Vagina (tissue), 2 donors: ENCODE measurements around the gene FNBP1L. TPM values are rescaled to one million over a fixed set of nuclear protein-coding genes. Genes with fewer than 3 reads are reported as not detected.
"Not testable (repeated sequence)": the region's sequence is repeated elsewhere in the genome, so short reads cannot be mapped to it uniquely, and the experiment has no call there.

Experiments used
- DNase-seq, 2 donors: peaks; one replicate each; pipeline ENCODE4 v3.0.0-alpha.2; 2017; ENCODE audit errors: extremely low spot score in 2 of 2
- H3K27ac ChIP-seq: fragments of 200-600 bp; sonication (generic); one replicate; pipeline ENCODE4 v1.5.1; 2019
- H3K27me3 ChIP-seq: fragments of 200-600 bp; sonication (generic); one replicate; pipeline ENCODE4 v1.5.1; 2019
- H3K36me3 ChIP-seq, 2 donors: fragments of 200-600 bp; sonication (generic); one replicate each; pipeline ENCODE4 v1.5.1; 2017 to 2019
- H3K4me1 ChIP-seq: fragments of 200-600 bp; sonication (generic); one replicate; pipeline ENCODE4 v1.5.1; 2019
- H3K4me3 ChIP-seq, 2 donors: fragments of 200-600 bp; sonication (generic); 1 replicate in 1 of 2; 2 replicates in 1 of 2; pipeline ENCODE4 v1.5.1; 2016 to 2019
- H3K9me3 ChIP-seq: fragments of 200-600 bp; sonication (generic); one replicate; pipeline ENCODE4 v1.5.1; 2019
- CTCF ChIP-seq, 3 experiments: fragments of 450-650 bp in 2 of 3; fragments of 200-600 bp in 1 of 3; sonication (generic) in 1 of 3; IDR thresholded peaks; one replicate each; pipeline ENCODE4 v1.5.1; 2017 to 2019; ENCODE audit warnings: antibody characterized with exemption in 3 of 3, mild to moderate bottlenecking in 2 of 3, moderate library complexity in 2 of 3
- POLR2A ChIP-seq, 2 donors: fragments of 450-650 bp; IDR thresholded peaks; one replicate each; pipeline ENCODE4 v1.6.1; 2017; ENCODE audit warnings: antibody characterized with exemption in 2 of 2, mild to moderate bottlenecking in 2 of 2, moderate library complexity in 2 of 2
- POLR2AphosphoS5 ChIP-seq, 2 donors: sonication (generic); formaldehyde crosslinking; IDR thresholded peaks; one replicate each; pipeline ENCODE4 v1.9.0; 2017; ENCODE audit warnings: antibody characterized with exemption in 2 of 2, mild to moderate bottlenecking in 2 of 2, low read depth in 1 of 2; ENCODE audit not compliant: insufficient read depth in 1 of 2
- intact Hi-C: fragments of 100-400 bp; cut with DNase I; formaldehyde crosslinking; loops from one replicate; pipeline ENCODE4 v1.15.1; 2023
- total RNA-seq: library from RNA; depleted of rRNA; stranded (reverse); fragments of >200 nt; gene quantifications from one replicate; pipeline ENCODE4 v1.2.3, GENCODE V29; 2016

FNBP1L gene
- total RNA-seq, 1 donor from 2014 or later, result 16.9 TPM

DNA sequence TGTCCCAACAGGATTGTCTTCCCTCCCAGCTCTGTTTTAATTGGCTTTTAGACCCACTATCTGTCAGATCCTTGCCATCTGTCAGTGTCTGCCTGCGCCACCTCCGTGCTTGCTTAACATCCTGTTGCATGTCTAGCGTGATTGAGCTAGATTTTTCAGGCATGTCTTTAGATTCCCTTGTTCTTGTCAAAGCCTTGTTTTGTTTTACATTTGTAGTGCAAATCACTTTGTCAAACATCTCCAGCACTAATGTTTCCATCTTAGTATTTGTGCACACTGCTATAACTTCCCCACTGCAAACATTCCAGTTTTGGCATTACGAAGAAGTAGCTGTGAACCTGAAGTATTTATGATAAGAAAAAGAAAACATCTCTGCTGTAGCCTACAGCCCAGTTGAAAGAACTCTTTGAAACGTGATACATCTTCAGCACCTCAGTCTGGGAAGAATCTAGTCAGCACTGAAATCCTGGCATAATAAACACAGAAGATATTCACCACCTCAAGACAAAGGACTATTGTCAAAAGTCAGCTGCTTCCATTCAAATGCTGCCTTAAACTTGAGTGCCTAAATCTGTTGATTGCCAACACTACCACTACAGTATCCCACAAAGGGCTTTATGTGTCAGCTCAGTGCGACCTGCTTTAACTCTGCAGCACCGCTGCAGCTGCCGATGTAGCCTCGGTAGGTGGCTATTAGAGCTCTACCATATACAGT is 105.0 kb downstream of the FNBP1L start:
- no peak overlapping the region for H3K4me3 ChIP-seq
- intact Hi-C loops, result no loop called here
- H3K4me1 ChIP-seq, result no peaks in the 10 kb centered on the region
- no peak overlapping the region for H3K27ac ChIP-seq
- no peaks in the 10 kb centered on the region for H3K27me3 ChIP-seq
- H3K36me3 ChIP-seq, result peaks cover 0 to 16% of the 10 kb centered on the region in 2 donors
- TF ChIP-seq CTCF (IDR thresholded peaks at IDR 0.05), result no peak
- no peak for TF ChIP-seq POLR2AphosphoS5 (IDR thresholded peaks at IDR 0.05; ENCODE audit: insufficient read depth in 1 of 2, low read depth in 1 of 2)
- TF ChIP-seq POLR2A (IDR thresholded peaks at IDR 0.05), result no peak
- no peaks in the 10 kb centered on the region for H3K9me3 ChIP-seq
- DNase-seq, result no peak

GRCh38 chr1:93553886-93554490 is 106.1 kb downstream of the FNBP1L start:
- intact Hi-C loops, H3K4me1 ChIP-seq, H3K9me3 ChIP-seq, H3K27me3 ChIP-seq, DNase-seq, H3K36me3 ChIP-seq, H3K4me3 ChIP-seq, H3K27ac ChIP-seq: not testable (repeated sequence)
- TF ChIP-seq POLR2AphosphoS5 (IDR thresholded peaks at IDR 0.05; ENCODE audit: insufficient read depth in 1 of 2, low read depth in 1 of 2), result peak in 1 of 2 donors; percentile 81

DNA sequence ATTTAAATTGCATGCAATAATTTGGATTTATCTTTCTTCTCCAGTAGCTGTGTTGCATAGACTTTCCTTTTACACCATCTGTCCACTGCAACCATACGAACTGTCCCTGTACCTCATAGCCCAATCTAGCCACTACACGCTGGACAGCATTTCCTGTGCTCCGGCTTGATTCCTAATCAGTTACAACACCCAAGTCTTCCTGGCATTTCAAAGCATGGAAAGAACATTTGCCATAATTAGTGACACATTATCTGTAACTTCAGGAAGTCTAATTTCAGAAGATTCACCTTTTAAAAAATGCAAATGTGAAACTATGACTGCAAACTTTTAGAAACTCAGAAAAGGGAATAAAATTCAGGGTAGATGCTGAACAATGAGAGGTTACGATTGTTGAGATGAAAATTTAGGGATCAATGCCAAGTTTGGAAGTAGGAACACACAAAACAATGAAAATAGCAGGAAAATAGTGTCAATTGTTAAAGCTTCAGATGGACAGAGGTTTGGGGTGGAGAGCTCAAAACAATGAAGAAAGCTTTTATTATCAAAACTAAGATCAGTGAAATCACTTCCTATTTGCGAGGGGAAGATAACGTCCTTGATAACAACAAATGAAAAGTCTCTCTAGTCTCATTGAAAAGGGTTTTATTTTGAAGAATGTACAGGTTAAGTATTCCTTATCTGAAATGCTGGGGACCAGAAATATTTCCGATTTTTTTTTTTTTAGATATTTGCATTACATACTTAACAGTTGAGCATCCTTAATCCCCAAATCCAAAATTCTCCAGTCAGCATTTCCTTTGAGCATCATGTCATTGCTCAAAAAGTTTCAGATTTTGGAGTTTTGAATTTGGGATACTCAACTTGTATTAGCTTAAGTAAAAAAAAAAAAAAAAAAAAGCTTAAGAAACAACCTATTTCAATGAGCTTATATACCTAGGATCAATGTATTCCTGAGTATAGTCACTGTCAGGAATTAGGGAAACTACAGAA is 107.3 kb downstream of the FNBP1L start:
- DNase-seq, result no peak
- intact Hi-C loops, result no loop called here

GRCh38 chr1:93556291-93556690 is 108.4 kb downstream of the FNBP1L start:
- no peaks in the 10 kb centered on the region for H3K9me3 ChIP-seq
- no peak for DNase-seq
- no peak for TF ChIP-seq POLR2AphosphoS5 (IDR thresholded peaks at IDR 0.05; ENCODE audit: insufficient read depth in 1 of 2, low read depth in 1 of 2)
- no peak for TF ChIP-seq POLR2A (IDR thresholded peaks at IDR 0.05)
- no peak for TF ChIP-seq CTCF (IDR thresholded peaks at IDR 0.05)
- no peak overlapping the region for H3K4me3 ChIP-seq
- no peak overlapping the region for H3K27ac ChIP-seq
- intact Hi-C loops, result no loop called here
- H3K4me1 ChIP-seq, result no peaks in the 10 kb centered on the region
- no peaks in the 10 kb centered on the region for H3K36me3 ChIP-seq
- H3K27me3 ChIP-seq, result no peaks in the 10 kb centered on the region

More for the DNA sequence above, 107.3 kb downstream of the FNBP1L start:
- H3K4me3 ChIP-seq, result no peak overlapping the region
- H3K27ac ChIP-seq, result no peak overlapping the region
- H3K9me3 ChIP-seq, result no peaks in the 10 kb centered on the region
- no peaks in the 10 kb centered on the region for H3K36me3 ChIP-seq
- no peaks in the 10 kb centered on the region for H3K27me3 ChIP-seq
- TF ChIP-seq CTCF (IDR thresholded peaks at IDR 0.05) (no peak), POLR2A (IDR thresholded peaks at IDR 0.05) (no peak), POLR2AphosphoS5 (IDR thresholded peaks at IDR 0.05; ENCODE audit: insufficient read depth in 1 of 2, low read depth in 1 of 2) (peak in 1 of 2 donors; percentile 56)
- H3K4me1 ChIP-seq, result no peaks in the 10 kb centered on the region

DNA sequence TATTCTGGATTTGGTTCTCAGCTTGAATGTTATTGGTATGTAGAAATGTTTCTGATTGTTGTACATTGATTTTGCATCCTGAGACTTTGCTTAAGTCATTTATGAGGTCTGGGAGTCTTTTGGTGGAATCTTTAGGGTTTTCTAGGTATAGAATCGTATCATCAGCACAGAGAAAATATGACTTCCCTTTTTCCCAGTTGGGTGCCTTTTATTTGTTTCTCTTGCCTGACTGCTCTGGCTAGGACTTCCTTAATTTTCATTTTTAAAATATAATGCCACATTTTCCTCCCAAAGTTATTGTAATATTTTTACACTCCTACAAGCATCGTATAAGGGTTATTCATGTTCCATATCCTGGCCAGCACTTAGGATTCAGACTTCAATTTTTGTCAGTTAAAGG is 111.1 kb downstream of the FNBP1L start:
- Histone ChIP-seq H3K9me3 (no peaks in the 10 kb centered on the region), H3K4me1 (no peaks in the 10 kb centered on the region), H3K36me3 (no peaks in the 10 kb centered on the region), H3K27me3 (no peaks in the 10 kb centered on the region), H3K27ac (no peak overlapping the region), H3K4me3 (no peak overlapping the region)
- intact Hi-C loops, result no loop called here
- DNase-seq, result no peak
- TF ChIP-seq POLR2A (IDR thresholded peaks at IDR 0.05) (no peak), POLR2AphosphoS5 (IDR thresholded peaks at IDR 0.05; ENCODE audit: insufficient read depth in 1 of 2, low read depth in 1 of 2) (no peak), CTCF (IDR thresholded peaks at IDR 0.05) (no peak)
